GM18505 (cell line): ENCODE data around the gene SLC22A17.
"Not testable (repeated sequence)": the region's sequence is repeated elsewhere in the genome, so short reads cannot be mapped to it uniquely, and the experiment has no call there.

ENCODE experiments used
- ATAC-seq: cut with Tn5 transposase; IDR thresholded peaks from one replicate; pipeline ENCODE4 v1.9.1; 2021; ENCODE audit not compliant: unreplicated experiment
- POLR2A ChIP-seq: IDR thresholded peaks from 4 replicates; pipeline ENCODE4 v1.6.1; 2011; ENCODE audit warnings: borderline replicate concordance; ENCODE audit not compliant: insufficient read depth, insufficient read length; ENCODE audit errors: extremely low read depth

SLC22A17 gene

DNA sequence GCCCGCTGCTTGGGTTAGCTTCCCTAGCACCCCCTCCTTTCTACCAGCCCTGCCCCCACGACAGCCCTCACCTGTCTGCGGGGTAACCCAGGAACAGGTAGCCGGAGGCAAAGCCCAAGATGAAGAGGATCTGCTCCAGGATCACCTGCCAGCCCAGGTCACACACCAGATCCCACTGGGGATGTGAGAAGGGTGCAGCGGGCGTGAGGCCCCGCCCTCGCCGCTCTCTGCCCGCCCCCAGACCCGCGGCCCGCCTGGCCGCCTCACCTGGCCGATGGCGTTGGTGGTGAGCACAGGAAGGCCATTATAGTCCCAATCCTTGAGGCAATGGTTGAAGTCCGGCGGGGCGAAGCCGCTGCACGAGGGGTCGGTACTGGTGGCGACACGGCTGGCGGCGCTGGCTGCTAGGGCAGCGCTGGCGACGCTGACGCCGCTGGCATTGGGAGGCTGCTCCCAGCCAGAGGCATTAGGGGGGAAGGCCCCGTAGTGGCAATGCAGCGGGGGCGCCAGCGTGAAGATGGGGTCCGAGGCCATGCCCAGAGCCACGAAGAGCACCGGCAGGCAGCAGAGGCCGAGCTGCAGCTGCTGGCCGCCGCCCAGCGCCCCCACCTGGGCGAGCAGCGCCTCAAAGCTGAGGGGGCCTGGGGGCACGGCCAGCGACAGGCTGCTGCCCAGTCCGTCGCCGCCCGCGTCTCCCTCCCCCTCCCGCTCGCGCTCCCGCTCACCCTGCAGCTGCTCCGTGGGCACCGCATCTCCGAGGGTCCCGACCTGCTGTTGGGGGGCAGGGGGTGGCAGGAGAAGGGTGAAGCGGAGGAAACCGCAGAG lies 794 bp downstream of the SLC22A17 start:
- TF ChIP-seq POLR2A: no peak
- ATAC-seq: no peak

DNA sequence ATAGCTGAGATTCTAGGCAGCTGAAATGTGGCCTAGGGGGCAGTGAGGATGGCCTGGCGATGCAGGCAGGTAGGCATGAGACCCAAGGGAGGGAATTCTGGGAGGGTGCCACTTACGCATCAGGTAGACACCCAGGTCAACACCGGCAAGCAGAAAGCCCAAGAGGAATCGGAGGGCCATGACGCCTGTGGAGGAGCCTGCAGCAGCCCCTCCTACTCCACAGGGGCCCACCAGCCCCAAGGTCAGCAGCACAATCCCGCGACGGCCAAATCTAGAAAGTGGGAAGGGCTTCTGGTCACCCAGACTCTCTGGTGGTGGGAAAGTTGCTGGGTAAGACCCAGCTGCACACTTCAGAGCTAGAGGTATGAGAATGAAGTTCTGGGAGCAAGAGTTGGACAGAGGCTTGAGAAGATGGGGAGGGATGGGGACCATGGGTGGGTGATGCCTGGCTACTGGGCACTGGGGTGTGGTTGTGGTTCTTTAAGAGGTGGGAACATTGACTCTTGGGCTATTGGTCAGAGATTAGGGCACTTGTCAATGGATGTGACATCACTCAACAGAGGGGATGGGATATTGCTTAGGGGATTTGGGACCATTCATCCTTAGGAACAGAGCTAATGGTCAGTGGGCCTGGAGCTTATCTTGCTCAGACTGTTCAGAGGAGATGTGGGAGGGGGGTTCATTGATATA lies 3.4 kb downstream of the SLC22A17 start:
- TF ChIP-seq POLR2A: no peak
- ATAC-seq: no peak

DNA sequence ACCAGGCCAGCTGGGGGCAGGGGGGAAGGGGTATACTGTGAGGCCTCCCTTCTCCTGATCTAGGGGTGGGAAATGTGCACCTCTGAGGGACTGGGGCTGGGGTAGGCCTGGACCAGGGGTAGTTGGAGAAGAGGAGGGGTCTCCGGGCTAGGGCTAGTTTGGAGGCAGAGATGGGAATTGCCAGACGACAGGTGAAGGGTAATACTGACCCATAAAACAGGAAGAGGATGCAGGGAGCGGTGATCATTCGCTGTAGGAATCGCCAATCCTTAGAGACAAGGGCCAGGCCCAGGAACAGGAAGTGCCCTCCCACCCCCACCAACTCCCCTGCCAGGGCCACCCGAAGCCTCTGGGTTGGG lies 4.4 kb downstream of the SLC22A17 start:
- ATAC-seq: no peak

DNA sequence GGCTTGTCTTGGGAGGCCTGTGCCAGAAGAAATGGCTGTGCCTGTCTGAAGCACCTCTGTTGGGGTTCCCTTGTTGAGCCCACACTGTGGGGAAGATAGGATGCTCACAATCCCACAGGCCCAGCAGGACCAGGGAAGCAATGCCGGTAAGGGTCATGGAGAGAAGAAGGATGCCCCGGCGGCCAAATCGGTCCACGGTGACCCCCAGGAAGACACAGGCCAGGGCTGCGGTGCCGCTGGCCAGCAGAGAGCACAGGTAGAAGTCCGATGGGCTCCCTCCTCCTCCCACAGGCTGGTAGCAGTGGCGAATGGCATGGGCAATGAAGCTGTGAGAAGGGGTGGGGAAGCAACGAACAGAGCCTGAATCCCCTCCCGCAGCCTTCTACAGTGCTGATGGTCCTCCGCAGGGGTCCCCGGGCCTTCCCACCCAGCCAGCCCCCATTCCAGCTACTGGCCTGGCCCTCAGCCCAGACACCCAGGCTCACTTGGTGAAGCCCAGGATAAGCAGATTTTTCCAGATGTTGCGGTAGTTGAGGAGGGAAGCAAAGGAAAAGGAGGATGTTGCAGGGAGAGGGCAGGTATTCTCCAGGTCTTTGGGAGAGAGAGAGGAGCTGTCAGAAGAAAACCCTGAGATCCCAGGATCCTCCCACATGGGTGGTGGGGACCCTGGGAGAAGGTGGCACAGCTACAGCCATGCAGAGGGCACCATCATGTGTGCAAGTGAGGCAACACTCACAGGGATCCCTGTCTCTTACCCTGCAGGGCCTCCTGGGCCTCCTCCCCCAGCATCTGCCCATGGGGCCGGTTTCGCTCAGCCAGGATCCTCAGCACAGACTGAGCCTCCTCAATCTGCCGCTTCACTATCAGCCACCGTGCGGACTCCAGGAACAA lies 5.0 kb downstream of the SLC22A17 start:
- ATAC-seq: no peak
- no peak for TF ChIP-seq POLR2A

More for the DNA sequence above, 4.4 kb downstream of the SLC22A17 start:
- TF ChIP-seq POLR2A: no peak

DNA sequence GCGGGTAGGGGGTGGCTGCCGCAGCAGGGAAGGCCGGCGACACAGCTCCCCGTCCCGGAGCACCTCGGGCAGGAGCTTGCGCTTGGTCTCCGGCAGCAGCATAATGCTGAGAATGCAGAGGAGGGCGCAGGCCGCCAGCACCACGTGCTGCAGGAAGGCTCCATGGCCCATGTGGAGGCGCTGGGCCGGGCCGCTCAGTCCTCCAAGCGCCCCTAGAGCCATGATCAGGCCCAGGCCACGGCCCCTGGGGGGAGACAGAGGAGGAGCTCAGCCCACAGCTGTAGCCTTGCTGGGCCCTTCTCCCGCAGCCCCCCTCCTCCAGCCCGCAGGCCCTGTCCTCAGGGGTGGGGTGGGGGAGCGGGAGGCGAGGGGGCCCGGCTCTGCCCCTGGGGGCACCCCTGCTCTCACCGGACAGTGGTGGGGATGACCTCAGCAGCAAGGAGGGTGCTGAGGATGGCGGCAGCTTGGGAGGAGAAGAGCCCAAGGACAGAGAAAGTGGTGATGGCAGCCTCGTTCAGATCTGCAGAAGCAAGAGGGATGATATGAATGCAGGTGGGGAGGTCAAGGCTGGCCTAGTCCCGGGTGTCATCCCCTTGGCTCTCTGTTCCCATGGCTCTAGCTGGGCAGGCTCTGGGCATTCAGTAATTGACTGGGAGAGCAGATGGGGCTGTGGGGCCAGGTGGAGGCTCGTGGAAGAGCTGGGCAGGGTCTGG lies 5.8 kb downstream of the SLC22A17 start:
- ATAC-seq: no peak
- TF ChIP-seq POLR2A: no peak

DNA sequence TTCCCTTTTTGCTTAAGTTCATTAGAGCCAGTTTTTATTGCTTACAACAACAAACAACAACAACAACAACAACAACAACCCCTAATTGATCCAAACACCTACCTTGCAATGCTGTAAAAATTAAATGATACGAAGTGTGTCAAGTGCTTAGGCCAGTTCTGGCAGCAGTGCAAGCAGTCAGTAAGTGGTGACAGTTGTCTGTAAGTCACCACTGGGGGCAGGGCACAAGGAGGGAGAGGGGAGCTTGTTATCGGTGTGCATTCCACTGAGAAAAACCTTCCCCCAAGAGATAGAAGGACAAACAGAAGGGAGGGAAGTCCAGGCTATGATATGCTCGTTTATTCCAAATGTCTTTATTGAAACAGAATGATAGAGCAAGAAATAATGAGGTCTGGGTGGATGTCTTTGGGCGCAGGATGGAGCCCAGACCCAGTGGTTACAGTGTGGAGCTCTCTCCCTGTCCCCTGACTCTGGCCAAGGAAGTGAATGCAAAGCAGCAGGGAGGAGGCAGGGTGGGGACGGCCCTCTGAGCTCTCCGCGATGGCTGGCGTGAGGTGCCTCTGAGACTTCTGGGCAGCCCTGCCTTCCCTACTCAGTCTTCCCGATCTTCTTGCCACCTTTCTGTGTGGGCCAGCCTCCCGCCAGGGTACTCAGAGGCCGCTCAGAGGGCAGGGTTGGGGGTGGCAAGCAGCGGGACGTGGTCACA lies 6.5 kb downstream of the SLC22A17 start:
- TF ChIP-seq POLR2A: no peak
- no peak for ATAC-seq

DNA sequence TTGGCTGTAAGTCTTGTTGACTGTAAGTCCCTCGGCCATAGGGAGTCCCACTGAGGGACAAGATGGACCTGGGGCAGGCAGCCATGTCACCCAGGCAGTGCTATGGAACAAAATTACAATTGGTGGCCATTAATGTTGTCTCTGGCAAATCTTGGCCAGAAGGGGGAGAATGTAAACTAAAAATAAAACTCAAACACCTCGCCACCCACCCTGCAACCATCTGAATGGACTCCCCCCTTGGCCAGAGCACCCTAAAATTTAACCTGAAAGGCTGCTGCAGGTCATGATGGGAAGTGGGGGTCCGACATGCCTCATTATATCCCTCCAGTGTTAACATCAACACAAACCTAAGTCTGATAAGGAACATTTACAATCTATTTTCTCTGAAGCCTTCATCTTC lies 8.2 kb downstream of the SLC22A17 start:
- ATAC-seq: no peak

DNA sequence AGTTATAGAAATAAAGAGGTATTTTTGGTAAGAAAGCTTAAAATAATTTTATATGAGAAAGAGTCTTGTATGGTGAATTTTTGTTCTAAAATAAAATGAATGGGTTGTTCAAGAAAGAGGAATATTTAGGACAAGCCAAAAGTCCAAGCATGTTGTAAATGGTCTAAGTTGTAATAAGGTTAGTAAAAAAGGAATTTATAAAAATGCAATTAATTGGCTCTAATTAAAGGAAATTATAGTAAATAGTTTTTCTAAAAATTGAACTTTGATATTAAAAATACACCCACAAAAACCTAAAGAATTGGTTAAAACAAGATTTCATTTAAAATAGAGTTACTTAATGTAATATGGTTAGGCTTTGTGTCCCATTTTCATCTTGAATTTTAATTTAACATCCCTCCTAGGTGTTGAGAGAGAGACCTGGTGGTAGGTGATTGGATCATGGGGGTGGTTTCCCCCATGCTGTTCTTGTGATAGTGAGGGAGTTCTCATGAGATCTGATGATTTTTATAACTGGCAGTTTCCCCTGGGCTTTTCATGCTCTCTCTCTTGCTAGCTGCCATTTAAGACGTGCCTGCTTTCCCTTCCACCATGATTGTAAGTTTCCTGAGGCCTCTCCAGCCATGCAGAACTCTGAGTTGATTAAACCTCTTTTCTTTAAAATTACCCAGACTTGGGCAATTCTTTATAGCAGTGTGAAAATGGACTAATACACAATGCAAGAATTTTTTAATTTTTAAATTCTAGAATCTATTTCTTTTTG lies 13.0 kb downstream of the SLC22A17 start:
- TF ChIP-seq POLR2A: no peak
- ATAC-seq: no peak

More for the DNA sequence above, 8.2 kb downstream of the SLC22A17 start:
- no peak for TF ChIP-seq POLR2A

DNA sequence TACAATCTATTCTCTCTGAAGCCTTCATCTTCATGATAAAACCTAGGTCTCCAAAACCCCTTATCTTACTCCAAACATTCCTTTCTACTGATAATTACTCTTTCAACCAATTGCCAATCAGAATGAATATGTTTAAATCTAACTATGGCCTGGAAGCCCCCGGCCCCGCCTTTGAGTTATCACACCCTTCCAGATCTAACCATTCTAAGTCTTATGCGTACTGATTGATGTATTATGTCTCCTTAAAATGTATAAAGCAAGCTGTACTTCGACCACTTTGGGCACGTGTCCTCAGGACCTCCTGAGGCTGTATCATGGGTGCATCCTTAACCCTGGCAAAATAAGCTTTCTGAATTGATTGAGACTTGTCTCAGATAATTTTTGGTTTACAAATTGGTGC lies 17.1 kb downstream of the SLC22A17 start:
- no peak for ATAC-seq

DNA sequence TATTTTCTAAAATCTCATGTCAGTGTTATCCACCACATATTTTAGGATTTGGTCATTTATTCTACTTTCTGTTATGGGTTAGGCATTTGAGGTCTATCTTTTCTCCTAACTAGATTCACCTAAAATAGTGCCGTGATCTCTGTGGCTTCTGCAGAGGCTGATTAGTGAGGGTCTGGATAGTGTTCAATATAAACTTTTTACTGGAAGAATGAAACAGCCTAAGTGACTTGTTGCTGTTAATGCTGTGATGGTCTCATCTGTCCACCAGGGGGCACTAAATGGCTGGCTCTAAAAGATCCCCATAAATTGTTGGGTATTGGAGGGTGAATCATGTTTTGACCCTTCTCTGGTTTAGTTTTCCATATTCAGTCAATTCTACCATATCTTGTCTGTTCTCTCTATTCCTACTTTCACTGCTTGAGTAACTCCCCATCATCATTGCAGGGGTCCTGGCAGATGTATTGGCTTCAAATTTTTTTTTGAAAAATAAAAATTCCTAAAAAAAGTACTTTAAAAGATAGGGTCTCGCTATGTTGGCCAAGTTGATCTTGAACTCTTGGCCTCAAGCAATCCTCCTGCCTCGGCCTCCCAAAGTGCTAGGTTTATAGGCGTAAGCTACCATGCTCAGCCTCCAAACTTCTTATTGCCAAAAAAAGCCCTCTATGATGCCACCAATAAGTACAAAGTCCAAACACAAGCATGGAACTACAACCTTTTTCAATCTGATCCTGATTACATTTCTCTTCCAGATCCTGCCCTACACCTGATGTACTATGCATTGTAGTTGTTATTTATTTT lies 24.5 kb downstream of the SLC22A17 start:
- TF ChIP-seq POLR2A: peak; percentile 24
- no peak for ATAC-seq

More for the DNA sequence above, 17.1 kb downstream of the SLC22A17 start:
- TF ChIP-seq POLR2A: no peak

DNA sequence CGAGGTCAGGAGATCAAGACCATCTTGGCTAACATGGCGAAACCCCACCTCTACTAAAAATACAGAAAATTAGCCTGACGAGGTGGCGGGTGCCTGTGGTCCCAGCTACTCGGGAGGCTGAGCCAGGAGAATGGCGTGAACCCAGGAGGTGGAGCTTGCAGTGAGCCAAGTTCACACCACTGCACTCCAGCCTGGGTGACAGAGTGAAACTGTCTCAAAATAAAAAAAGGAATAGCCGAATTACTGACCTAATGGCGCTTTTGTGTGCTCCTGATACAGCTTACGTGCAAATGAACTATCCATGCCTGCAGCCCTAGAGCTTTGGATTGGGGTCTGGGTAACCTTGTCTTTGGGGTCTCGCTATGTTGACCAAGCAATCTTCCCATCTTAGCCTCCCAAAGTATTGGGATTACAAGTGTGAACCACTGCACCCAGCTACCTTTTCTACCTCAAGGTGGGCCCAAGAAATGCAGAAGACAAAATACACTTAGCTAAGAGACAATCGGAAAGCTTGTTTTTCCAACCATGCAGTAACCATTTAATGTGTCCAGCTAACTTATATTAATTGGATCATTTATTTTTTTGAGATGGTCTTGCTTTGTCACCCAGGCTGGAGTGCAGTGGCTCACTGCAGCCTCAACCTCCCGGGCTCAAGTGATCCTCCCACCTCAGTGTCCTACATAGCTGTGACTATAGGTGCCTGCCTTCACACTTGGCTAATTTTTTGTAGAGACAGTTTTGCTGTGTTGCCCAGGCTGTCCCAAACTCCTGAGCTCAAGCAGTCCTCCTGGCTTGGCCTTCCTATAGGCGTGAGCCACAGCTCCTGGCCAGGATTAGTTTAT lies 26.0 kb downstream of the SLC22A17 start:
- TF ChIP-seq POLR2A: peak; percentile 49
- ATAC-seq: no peak

DNA sequence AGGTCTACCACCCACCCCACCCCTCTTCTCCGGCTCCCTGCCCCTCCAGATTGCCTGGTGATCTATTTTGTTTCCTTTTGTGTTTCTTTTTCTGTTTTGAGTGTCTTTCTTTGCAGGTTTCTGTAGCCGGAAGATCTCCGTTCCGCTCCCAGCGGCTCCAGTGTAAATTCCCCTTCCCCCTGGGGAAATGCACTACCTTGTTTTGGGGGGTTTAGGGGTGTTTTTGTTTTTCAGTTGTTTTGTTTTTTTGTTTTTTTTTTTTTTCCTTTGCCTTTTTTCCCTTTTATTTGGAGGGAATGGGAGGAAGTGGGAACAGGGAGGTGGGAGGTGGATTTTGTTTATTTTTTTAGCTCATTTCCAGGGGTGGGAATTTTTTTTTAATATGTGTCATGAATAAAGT lies 26.9 kb downstream of the SLC22A17 start:
- ATAC-seq: not testable (repeated sequence)
